Measurements from ENCODE around the gene MGAM2.
A peak's percentile ranks its signal among the peaks of the same experiment; 100 is the strongest.

Gene MGAM2

DNA sequence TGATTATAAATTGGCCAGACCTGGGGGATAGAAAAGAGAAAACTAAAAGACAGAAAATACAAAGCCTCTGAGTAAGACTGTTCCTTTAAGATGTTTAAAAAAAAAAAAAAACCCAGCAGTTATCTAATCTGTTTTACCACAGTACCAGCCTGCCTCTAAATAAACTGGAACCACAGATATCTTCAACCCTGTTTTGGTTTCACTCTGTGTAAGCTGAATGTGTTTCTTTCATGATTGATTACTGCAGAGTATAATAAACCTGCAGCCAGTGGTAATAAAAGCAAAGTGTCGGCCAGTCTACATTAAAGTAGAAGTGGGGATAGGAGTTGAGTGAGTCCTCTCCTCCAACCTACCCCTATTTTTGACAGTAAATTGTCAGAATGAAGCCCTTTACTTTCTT is 40.6 kb downstream of the MGAM2 start:
- H3K27ac ChIP-seq = no peak overlapping the region
- no peak for TF ChIP-seq CTCF (conservative IDR thresholded peaks at IDR 0.05)

- no peak overlapping the region for H3K27ac ChIP-seq
- TF ChIP-seq CTCF (conservative IDR thresholded peaks at IDR 0.05) = peak; percentile 83
These were observed 41.9 kb downstream of the MGAM2 start for GRCh38 chr7:142153400-142153799.

- no peak for TF ChIP-seq CTCF (conservative IDR thresholded peaks at IDR 0.05)
- H3K27ac ChIP-seq = no peak overlapping the region
These were observed 47.4 kb downstream of the MGAM2 start for GRCh38 chr7:142158736-142159496.

GRCh38 chr7:142161921-142162320 is 50.4 kb downstream of the MGAM2 start:
- TF ChIP-seq CTCF (conservative IDR thresholded peaks at IDR 0.05) = no peak
- H3K27ac ChIP-seq = no peak overlapping the region

DNA sequence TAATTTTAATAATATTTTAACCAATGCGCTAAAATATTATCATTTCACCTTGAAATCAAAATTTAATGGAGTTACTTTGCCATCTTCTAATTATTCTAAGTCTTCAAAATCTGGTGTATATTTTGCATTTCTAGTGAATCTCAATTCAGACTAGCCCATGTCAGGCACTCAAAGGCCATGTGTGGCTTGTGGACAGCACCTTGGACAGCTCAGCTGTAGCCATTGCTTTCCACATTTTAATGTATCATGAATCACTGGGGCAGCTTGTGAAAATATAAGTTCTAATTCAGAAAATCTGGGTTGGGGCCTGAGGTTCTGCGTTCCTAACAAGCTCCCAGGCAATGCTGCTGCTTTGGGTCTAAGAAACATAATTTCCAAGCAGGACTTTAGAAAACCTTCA is 57.2 kb downstream of the MGAM2 start:
- no peak for TF ChIP-seq CTCF (conservative IDR thresholded peaks at IDR 0.05)
- H3K27ac ChIP-seq = no peak overlapping the region

- no peak for TF ChIP-seq CTCF (conservative IDR thresholded peaks at IDR 0.05)
- no peak overlapping the region for H3K27ac ChIP-seq
These were observed 61.4 kb downstream of the MGAM2 start for GRCh38 chr7:142172932-142173331.

GRCh38 chr7:142174441-142174840 is 62.9 kb downstream of the MGAM2 start:
- H3K27ac ChIP-seq = no peak overlapping the region
- no peak for TF ChIP-seq CTCF (conservative IDR thresholded peaks at IDR 0.05)
